Myocyte (in vitro differentiated cells): ENCODE data around the gene PARP14. TPM values are rescaled to one million over a fixed set of nuclear protein-coding genes. Genes with fewer than 3 reads are reported as not detected.
"Not testable (repeated sequence)": the region's sequence is repeated elsewhere in the genome, so short reads cannot be mapped to it uniquely, and the experiment has no call there.

Experiments used
- DNase-seq: peaks from one replicate; pipeline ENCODE4 v3.0.0-alpha.2; 2012; ENCODE audit warnings: low read depth
- total RNA-seq: library from RNA; depleted of rRNA; stranded (reverse); fragments of >200 nt; gene quantifications from 2 replicates; pipeline ENCODE4 v1.2.3, GENCODE V29; 2014

The PARP14 gene
- total RNA-seq, 1 donor from 2014 or later = 14.1 TPM

- DNase-seq = no peak
These were observed 36.0 kb downstream of the PARP14 start for GRCh38 chr3:122716667-122717066.

GRCh38 chr3:122719273-122719921, 38.8 kb downstream of the PARP14 start:
- DNase-seq = no peak

- DNase-seq = no peak
These were observed 44.5 kb downstream of the PARP14 start for GRCh38 chr3:122725106-122725505.

GRCh38 chr3:122727294-122727693, 46.7 kb downstream of the PARP14 start:
- no peak for DNase-seq

GRCh38 chr3:122727766-122728165, 47.1 kb downstream of the PARP14 start:
- peak; percentile 2 for DNase-seq

- DNase-seq = no peak
These were observed 47.5 kb downstream of the PARP14 start for GRCh38 chr3:122728186-122728585.

- no peak for DNase-seq
These were observed 48.3 kb downstream of the PARP14 start for GRCh38 chr3:122728756-122729514.

GRCh38 chr3:122730240-122730639, 49.6 kb downstream of the PARP14 start:
- DNase-seq = no peak

GRCh38 chr3:122732682-122733525, 52.3 kb downstream of the PARP14 start:
- DNase-seq = not testable (repeated sequence)

- no peak for DNase-seq
These were observed 58.5 kb downstream of the PARP14 start for GRCh38 chr3:122739172-122739571.

GRCh38 chr3:122742234-122742633, 61.6 kb downstream of the PARP14 start:
- DNase-seq = no peak

GRCh38 chr3:122743581-122744120, 63.0 kb downstream of the PARP14 start:
- no peak for DNase-seq

GRCh38 chr3:122745369-122746021, 64.9 kb downstream of the PARP14 start:
- no peak for DNase-seq

GRCh38 chr3:122747295-122747694, 66.7 kb downstream of the PARP14 start:
- not testable (repeated sequence) for DNase-seq

GRCh38 chr3:122748347-122748746, 67.7 kb downstream of the PARP14 start:
- no peak for DNase-seq

- DNase-seq = peak; percentile 22
These were observed 74.3 kb downstream of the PARP14 start for GRCh38 chr3:122754929-122755328.

- DNase-seq = no peak
These were observed 74.9 kb downstream of the PARP14 start for GRCh38 chr3:122755491-122755890.

- DNase-seq = no peak
These were observed 78.4 kb downstream of the PARP14 start for GRCh38 chr3:122758877-122759560.

GRCh38 chr3:122760453-122761271, 80.0 kb downstream of the PARP14 start:
- DNase-seq = no peak

- DNase-seq = no peak
These were observed 85.8 kb downstream of the PARP14 start for GRCh38 chr3:122766430-122766829.
